Erythroblast (primary cell): ENCODE data around the gene SACS.
"Not testable (repeated sequence)": the region's sequence is repeated elsewhere in the genome, so short reads cannot be mapped to it uniquely, and the experiment has no call there.

Source experiments
- DNase-seq, 2 experiments: peaks; one replicate each; lab custom pipeline; 2025; lab: John Stamatoyannopoulos, UW
- GATA1 ChIP-seq: IDR thresholded peaks from 2 replicates; pipeline ENCODE4 v1.6.1; 2011; ENCODE audit warnings: low read depth, mild to moderate bottlenecking, control low read depth, low read length, moderate library complexity
- POLR2A ChIP-seq: IDR thresholded peaks from 2 replicates; pipeline ENCODE4 v1.6.1; 2011; ENCODE audit warnings: mild to moderate bottlenecking, low read length

SACS gene

GRCh38 chr13:23447927-23448326 is 14.4 kb upstream of the SACS start:
- DNase-seq: no peak

GRCh38 chr13:23445794-23446193 is 12.3 kb upstream of the SACS start:
- TF ChIP-seq POLR2A: no peak
- no peak for TF ChIP-seq GATA1
- no peak for DNase-seq

More at GRCh38 chr13:23447927-23448326, 14.4 kb upstream of the SACS start:
- TF ChIP-seq GATA1 (no peak), POLR2A (no peak)

GRCh38 chr13:23443878-23444277 is 10.4 kb upstream of the SACS start:
- no peak for TF ChIP-seq GATA1
- TF ChIP-seq POLR2A: no peak
- DNase-seq: no peak

- TF ChIP-seq GATA1 (no peak), POLR2A (no peak)
- DNase-seq: no peak
These were observed 9.6 kb upstream of the SACS start for GRCh38 chr13:23443110-23443509.

- DNase-seq: no peak
- no peak for TF ChIP-seq POLR2A
- TF ChIP-seq GATA1: no peak
These were observed 7.5 kb upstream of the SACS start for GRCh38 chr13:23440821-23441618.

GRCh38 chr13:23440324-23440723 is 6.8 kb upstream of the SACS start:
- DNase-seq: not testable (repeated sequence)

GRCh38 chr13:23437916-23438315 is 4.4 kb upstream of the SACS start:
- TF ChIP-seq GATA1 (no peak), POLR2A (no peak)
- DNase-seq: no peak

- no peak for TF ChIP-seq POLR2A
- no peak for TF ChIP-seq GATA1
- DNase-seq: no peak
These were observed 3.2 kb upstream of the SACS start for GRCh38 chr13:23436680-23437079.

GRCh38 chr13:23434491-23434890 is 989 bp upstream of the SACS start:
- TF ChIP-seq GATA1 (no peak), POLR2A (no peak)

GRCh38 chr13:23432626-23433025 is 876 bp downstream of the SACS start:
- TF ChIP-seq GATA1 (no peak), POLR2A (no peak)
- no peak for DNase-seq

More at GRCh38 chr13:23434491-23434890, 989 bp upstream of the SACS start:
- DNase-seq: no peak

- DNase-seq: no peak
- TF ChIP-seq GATA1: no peak
- TF ChIP-seq POLR2A: no peak
These were observed 2.8 kb downstream of the SACS start for GRCh38 chr13:23430664-23431063.

- DNase-seq: no peak
- TF ChIP-seq GATA1 (no peak), POLR2A (no peak)
These were observed 5.5 kb downstream of the SACS start for GRCh38 chr13:23427881-23428528.

- DNase-seq: no peak
These were observed 6.1 kb downstream of the SACS start for GRCh38 chr13:23427342-23427843.

GRCh38 chr13:23421596-23421995 is 11.9 kb downstream of the SACS start:
- no peak for DNase-seq
- TF ChIP-seq POLR2A (no peak), GATA1 (no peak)

More at GRCh38 chr13:23427342-23427843, 6.1 kb downstream of the SACS start:
- no peak for TF ChIP-seq GATA1
- no peak for TF ChIP-seq POLR2A
